Glutamatergic neuron (in vitro differentiated cells): ENCODE data around the gene ITGAE. TPM values are rescaled to one million over a fixed set of nuclear protein-coding genes. Genes with fewer than 3 reads are reported as not detected.
"Not testable (repeated sequence)": the region's sequence is repeated elsewhere in the genome, so short reads cannot be mapped to it uniquely, and the experiment has no call there.

Experiments
- DNase-seq: peaks from one replicate; pipeline ENCODE4 v3.0.0; 2022
- H3K27ac Mint-ChIP-seq: one replicate; pipeline ENCODE4 v1.8.0; 2020; ENCODE audit warnings: mild to moderate bottlenecking, mixed read lengths, inconsistent platforms; ENCODE audit not compliant: unreplicated experiment
- H3K27me3 Mint-ChIP-seq: one replicate; pipeline ENCODE4 v1.8.0; 2020; ENCODE audit warnings: mild to moderate bottlenecking, moderate library complexity, mixed read lengths, inconsistent platforms; ENCODE audit not compliant: unreplicated experiment
- H3K36me3 Mint-ChIP-seq: one replicate; pipeline ENCODE4 v1.8.0; 2020; ENCODE audit warnings: mild to moderate bottlenecking, mixed read lengths, inconsistent platforms; ENCODE audit not compliant: unreplicated experiment
- H3K4me1 Mint-ChIP-seq: one replicate; pipeline ENCODE4 v1.8.0; 2020; ENCODE audit warnings: mild to moderate bottlenecking, low read depth, mixed read lengths, inconsistent platforms; ENCODE audit not compliant: unreplicated experiment
- H3K4me3 Mint-ChIP-seq: one replicate; pipeline ENCODE4 v1.8.0; 2020; ENCODE audit warnings: mild to moderate bottlenecking, mixed read lengths, inconsistent platforms; ENCODE audit not compliant: unreplicated experiment
- H3K9me3 Mint-ChIP-seq: one replicate; pipeline ENCODE4 v1.8.0; 2020; ENCODE audit warnings: mild to moderate bottlenecking, moderate library complexity, mixed read lengths, inconsistent platforms; ENCODE audit not compliant: unreplicated experiment
- total RNA-seq: library from RNA; stranded (reverse); fragmentation: NEBNext Ultra II Directional; extraction: Animal tissue kit (Norgen Biotek cat#: 25700); gene quantifications from one replicate; pipeline ENCODE4 v1.2.1, GENCODE V29; 2021; ENCODE audit not compliant: unreplicated experiment
- TF ChIP-seq, protein P1 (sequence below): fragments of 200-600 bp; sonication (generic); IDR thresholded peaks from one replicate; pipeline ENCODE4 v1.5.0; 2021; ENCODE audit not compliant: partially characterized antibody, unreplicated experiment

Gene ITGAE
- total RNA-seq, 1 donor from 2014 or later: 19.2 TPM

DNA sequence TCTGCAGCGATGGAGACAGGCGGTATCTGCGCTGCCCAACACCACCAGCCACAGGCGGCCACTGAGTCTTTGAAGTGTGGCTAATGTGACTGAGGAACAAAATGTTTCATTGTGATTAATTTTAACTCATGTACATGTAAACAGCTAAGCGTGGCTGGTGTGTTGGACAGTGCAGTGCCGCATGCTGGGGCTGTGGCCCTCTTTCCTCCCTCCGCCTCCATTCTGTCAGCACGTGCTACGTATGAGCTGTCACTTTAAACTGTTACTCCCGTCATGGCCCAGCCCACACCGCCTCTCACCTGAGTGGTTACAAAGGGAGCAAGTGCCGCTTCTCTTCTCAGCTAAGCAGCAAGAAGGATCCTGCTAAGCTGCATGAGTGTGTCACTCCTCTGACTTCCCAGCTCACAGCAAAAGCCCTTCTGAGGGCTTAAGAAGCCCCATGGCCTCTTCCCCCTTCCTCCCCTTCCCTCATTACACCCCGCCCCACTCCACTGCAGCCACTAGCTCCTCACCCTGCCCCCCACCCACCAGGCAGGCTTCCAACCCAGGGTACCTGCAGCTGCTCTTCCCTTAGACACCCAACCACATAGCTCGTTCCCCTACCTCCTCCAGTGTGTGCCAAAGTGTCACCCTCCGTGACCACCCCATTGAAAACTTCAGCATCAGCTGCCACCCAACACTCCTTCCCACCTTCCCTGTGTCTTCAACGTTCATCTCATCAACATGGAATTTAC is 62.3 kb downstream of the ITGAE start:
- Mint-ChIP-seq H3K4me1 (peaks cover 3% of the 10 kb centered on the region), H3K4me3 (no peak overlapping the region), H3K27ac (no peak overlapping the region), H3K36me3 (no peaks in the 10 kb centered on the region), H3K27me3 (no peaks in the 10 kb centered on the region), H3K9me3 (peaks cover 4% of the 10 kb centered on the region)
- TF ChIP-seq, protein P1, sequence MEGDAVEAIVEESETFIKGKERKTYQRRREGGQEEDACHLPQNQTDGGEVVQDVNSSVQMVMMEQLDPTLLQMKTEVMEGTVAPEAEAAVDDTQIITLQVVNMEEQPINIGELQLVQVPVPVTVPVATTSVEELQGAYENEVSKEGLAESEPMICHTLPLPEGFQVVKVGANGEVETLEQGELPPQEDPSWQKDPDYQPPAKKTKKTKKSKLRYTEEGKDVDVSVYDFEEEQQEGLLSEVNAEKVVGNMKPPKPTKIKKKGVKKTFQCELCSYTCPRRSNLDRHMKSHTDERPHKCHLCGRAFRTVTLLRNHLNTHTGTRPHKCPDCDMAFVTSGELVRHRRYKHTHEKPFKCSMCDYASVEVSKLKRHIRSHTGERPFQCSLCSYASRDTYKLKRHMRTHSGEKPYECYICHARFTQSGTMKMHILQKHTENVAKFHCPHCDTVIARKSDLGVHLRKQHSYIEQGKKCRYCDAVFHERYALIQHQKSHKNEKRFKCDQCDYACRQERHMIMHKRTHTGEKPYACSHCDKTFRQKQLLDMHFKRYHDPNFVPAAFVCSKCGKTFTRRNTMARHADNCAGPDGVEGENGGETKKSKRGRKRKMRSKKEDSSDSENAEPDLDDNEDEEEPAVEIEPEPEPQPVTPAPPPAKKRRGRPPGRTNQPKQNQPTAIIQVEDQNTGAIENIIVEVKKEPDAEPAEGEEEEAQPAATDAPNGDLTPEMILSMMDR: no peak
- no peak for DNase-seq

DNA sequence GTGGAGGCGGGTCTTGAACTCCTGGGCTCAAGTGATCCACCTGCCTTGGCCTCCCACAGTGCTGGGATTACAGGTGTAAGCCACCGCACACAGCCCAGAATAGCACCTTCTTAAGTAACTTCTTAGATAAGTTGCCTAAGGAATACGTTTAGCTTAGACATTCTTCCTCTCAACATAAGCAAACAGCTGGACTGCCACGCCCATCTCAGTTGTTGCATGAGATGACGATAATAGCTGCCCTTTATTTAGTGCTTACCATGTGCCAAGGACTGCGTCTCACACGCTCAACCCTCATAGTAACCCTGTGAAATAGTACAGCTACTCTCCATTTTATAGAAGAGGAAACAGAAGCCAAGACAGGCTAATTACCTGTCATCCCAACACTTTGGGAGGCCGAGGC is 65.5 kb downstream of the ITGAE start:
- TF ChIP-seq, protein P1: no peak
- no peaks in the 10 kb centered on the region for H3K27me3 Mint-ChIP-seq
- H3K4me3 Mint-ChIP-seq: no peak overlapping the region
- no peaks in the 10 kb centered on the region for H3K36me3 Mint-ChIP-seq
- no peak overlapping the region for H3K27ac Mint-ChIP-seq
- peaks cover 3% of the 10 kb centered on the region for H3K4me1 Mint-ChIP-seq
- peaks cover 4% of the 10 kb centered on the region for H3K9me3 Mint-ChIP-seq
- no peak for DNase-seq

DNA sequence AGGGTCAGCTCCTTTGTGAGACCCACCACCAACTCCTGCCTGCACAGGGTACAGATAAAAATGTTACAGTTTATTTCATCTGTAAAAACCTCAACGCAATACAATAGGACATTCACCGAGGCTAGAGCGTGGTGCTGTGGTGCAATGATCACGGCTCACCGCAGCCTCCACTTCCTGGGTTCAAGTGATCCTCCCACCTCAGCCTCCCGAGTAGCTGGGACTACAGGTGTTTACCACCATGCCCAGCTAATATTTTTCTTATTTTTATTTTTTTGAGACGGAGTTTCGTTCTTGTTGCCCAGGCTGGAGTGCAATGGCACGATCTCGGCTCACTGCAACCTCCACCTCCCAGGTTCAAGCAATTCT is 66.1 kb downstream of the ITGAE start:
- H3K27me3 Mint-ChIP-seq, DNase-seq, H3K4me3 Mint-ChIP-seq, H3K36me3 Mint-ChIP-seq, H3K27ac Mint-ChIP-seq, H3K9me3 Mint-ChIP-seq, H3K4me1 Mint-ChIP-seq: not testable (repeated sequence)

DNA sequence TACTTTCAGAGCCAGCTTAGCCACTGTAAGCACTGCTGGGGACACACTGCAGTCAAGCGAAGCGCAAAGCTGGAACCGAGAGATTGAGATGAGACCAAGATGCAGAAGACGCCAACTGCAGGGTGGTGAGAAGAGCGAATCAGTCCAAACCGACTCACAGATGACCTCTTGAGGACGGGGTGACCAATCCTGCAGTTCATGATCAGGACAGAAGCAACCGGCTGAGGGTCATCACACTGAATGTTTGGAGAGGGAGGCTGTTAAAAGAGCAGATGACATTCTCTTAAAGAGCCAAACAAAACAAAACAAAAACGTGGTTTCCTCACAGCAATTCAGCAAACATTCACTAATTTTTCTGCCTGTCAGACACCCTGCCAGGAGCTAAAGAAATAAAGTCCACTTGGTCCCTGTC is 68.8 kb downstream of the ITGAE start:
- TF ChIP-seq, protein P1: no peak
- no peak overlapping the region for H3K27ac Mint-ChIP-seq
- no peak overlapping the region for H3K4me3 Mint-ChIP-seq
- H3K9me3 Mint-ChIP-seq: peaks cover 2% of the 10 kb centered on the region
- no peaks in the 10 kb centered on the region for H3K27me3 Mint-ChIP-seq
- no peak for DNase-seq
- H3K36me3 Mint-ChIP-seq: no peaks in the 10 kb centered on the region
- H3K4me1 Mint-ChIP-seq: peaks cover 3% of the 10 kb centered on the region

DNA sequence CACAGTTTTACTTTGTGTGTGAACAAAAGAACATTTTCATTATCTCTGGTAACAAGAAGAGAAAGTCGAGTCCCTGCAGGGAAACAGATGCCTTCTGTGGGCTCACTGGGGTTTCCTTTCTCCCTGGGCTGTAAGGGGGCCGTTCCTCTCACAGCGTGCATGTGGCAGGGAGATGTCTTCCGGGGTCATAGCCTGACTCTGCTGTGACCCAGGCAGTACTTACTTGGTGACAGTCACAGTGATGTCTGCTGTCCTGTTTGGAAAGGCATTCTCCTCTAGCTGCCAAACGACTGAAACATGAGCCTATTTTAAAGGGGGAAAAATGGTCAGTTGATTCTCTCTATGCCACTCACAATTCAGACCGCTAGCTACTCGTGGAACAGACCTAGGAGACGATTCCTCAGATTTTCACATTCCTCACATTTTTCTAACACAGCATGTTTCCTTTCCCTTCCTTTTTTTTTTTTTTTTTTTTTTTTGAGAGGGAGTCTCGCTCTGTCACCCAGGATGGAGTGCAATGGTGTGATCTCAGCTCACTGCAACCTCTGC is 70.0 kb downstream of the ITGAE start:
- H3K36me3 Mint-ChIP-seq: no peaks in the 10 kb centered on the region
- H3K4me3 Mint-ChIP-seq: no peak overlapping the region
- DNase-seq: no peak
- TF ChIP-seq, protein P1: no peak
- peaks cover 2% of the 10 kb centered on the region for H3K9me3 Mint-ChIP-seq
- no peak overlapping the region for H3K27ac Mint-ChIP-seq
- peaks cover 3% of the 10 kb centered on the region for H3K4me1 Mint-ChIP-seq
- H3K27me3 Mint-ChIP-seq: no peaks in the 10 kb centered on the region
